AG09319 (cell line): Measurements from ENCODE around the gene NOTUM.

ENCODE experiments used
- DNase-seq: peaks from one replicate; pipeline ENCODE4 v3.0.0-alpha.2; 2010; ENCODE audit warnings: low read depth; ENCODE audit errors: extremely low read depth
- CTCF ChIP-seq: IDR thresholded peaks from 2 replicates; pipeline ENCODE4 v1.5.1; 2011; ENCODE audit warnings: low read depth, mild to moderate bottlenecking, inconsistent platforms, low read length, moderate library complexity

The NOTUM gene

GRCh38 chr17:81962499-81963441 is 1.8 kb upstream of the NOTUM start:
- no peak for TF ChIP-seq CTCF
- DNase-seq: no peak

- no peak for TF ChIP-seq CTCF
- DNase-seq: no peak
Measured at GRCh38 chr17:81961521-81962498, 823 bp upstream of the NOTUM start.

- TF ChIP-seq CTCF: no peak
- DNase-seq: no peak
Measured at GRCh38 chr17:81960130-81960958, 643 bp downstream of the NOTUM start.

- TF ChIP-seq CTCF: peak; percentile 47
- DNase-seq: no peak
Measured at GRCh38 chr17:81959362-81960129, 1.4 kb downstream of the NOTUM start.

GRCh38 chr17:81958633-81959342 is 2.2 kb downstream of the NOTUM start:
- no peak for DNase-seq
- no peak for TF ChIP-seq CTCF
